GM19351 (cell line): ENCODE results near the gene UTS2R.
"Not testable (repeated sequence)": the region's sequence is repeated elsewhere in the genome, so short reads cannot be mapped to it uniquely, and the experiment has no call there.

Experiments used
- ATAC-seq: cut with Tn5 transposase; IDR thresholded peaks from one replicate; pipeline ENCODE4 v1.9.1; 2021; ENCODE audit warnings: mild to moderate bottlenecking, moderate library complexity; ENCODE audit not compliant: unreplicated experiment

The UTS2R gene

DNA sequence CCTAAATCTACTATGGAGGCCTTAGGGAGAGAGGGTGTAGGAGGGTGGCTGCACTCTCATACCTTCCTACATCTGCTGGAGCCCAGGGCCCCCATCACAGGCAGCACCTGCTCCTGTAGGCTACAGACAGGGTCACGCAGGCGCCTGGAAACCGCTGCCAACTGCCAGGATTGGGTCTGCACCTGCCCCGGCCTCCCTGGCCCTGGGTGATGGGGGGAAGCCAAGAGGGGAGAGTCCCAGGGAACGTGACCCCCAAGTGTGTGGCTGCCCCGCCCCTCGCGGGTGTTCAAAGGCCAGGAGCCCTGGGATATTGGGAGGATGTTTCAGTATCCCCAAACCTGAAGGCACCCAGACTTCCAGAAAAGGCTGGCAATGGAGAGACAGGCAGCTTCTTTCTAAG, 18.1 kb upstream of the UTS2R start:
- no peak for ATAC-seq

DNA sequence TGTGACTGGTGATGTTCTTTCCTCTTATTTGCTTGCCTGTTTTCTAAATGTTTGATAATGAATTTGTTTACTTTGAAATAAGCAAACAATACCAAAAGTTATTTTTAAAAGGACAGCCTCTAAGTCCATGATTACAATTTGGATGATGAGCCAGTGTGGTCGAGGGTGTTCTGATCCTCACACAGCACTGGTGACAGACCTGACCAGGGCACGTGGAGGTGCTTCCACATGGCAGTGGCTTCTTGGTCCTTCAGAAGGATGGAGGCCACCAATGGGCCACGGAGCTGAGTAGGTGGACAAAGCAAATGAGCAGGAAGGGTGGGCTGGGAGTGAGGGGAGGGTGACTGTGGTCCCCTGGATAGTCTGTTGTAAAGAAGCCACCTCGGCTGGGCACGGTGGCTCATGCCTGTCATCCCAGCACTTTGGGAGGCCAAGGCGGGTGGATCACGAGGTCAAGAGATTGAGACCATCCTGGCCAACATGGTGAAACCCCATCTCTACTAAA, 16.7 kb upstream of the UTS2R start:
- ATAC-seq = no peak

DNA sequence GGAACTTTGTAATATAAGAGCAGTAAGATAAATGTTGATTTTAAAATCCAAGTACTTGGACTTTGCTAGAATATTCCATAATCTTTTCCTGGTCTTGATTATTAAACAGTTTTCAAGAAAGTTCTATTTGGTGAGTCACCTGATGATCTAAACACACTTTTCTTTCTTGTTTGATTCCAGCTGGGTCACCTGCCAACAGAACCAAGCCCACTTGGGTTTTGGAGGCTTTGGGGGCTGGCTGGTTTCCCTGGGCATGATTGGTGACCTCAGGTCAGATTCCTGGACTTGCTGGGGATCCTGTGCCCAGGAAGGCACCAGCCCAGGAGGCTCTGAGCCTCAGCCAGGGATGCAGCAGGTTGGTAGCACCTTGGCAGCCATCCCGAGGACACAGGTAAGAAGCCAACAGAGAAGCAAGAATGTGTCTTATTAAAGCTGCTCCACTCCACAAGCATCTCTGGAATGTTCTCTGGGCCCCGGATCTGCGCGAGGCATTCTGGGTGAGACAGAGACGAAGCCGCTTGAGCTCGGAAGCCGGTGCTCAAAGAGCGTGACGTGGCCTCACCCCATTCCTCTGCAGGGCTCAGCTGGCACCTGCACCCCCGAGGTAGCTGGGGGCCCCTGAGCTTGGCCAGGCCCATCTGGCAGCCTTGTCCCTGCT, 15.7 kb upstream of the UTS2R start:
- ATAC-seq = no peak

DNA sequence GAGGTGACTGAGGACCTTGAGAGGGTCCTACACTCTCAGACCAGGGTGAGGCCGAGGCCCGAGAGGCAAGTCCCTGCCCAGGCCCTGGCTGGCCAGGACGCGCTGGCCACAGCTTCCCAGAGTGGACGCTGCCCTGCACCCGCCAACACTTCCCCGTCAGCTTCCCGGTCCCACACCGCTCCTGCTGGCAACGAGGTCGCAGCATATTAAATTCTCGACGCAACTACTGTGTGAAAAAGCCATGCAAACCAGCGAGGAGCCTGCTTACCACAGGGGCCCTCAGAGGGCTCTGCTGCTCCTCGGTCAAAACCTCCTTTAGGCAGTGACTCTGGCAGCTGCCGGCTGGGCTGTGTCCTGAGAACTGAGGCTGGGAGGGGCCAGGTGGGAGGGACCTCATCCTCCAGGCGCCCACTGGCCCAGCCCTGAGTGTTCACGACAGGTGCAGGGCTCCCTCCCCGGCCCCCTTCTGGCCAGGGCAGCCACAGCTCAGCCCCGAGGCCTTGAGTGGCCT, 14.7 kb upstream of the UTS2R start:
- ATAC-seq = no peak

DNA sequence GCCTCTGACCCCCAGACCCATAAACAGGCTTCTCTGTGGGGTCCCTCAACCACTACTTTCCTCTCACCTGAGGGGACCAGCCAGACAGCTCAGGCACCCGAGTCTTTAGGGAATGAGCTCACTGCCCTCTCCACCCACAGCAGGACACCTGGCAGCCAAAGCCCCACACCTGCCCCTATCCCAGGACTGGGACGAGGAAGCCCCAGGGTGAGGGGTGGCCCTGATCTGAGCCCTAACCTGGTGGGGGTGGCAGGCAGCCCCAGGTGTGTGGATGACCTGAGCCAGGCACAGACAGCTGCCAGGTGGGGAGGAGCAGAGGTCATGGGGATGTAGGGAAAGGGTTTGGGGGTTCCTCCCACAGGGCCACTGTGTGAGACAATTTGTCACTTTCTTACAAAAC, 14.2 kb upstream of the UTS2R start:
- no peak for ATAC-seq

DNA sequence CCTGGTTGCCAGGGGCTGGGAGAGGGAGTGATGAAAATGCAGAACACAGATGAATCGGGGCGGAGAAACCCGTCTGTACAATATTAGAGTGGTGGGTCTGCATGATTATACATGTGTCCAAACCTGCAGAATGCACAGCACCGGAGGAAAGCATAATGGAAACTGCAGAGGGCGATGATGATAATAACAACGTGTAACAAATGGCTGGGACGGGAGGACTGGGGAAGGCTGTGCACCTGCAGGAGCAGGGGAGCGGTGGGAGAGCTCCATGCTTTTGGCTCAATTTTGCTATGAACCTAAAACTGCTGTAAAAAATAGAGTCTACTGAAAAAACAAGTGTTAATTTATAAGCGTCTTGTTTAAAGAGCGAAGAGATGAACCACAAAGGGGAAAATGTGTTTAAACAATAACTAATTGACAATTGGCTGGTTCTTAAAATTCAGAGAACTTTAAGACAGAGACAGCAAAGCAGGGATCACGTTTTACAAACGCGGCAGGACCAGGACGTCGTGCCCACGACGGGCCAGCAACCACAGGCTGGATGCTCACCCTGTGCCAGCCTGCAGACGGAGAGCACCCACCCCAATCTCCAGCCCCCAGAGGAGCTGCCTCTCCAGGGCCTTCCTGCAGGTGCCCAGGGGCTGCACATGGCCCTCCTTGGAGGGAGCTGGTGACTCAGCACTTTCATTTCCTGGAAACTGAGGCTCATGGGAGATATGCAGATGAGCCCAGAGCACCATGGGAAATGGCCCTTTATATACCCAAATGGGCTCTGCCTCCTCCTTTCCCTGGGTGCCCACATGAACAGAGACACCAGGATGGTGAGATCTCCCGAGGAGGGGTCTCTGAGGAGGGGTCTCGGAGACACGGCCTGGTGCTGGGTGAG, 12.9 kb upstream of the UTS2R start, which contains the start of gene TEX19:
Gene TEX19, plus strand, starts transcription at position 783 of the 886 bp plus-strand sequence. CDS start 2,904 bp downstream, outside the sequence.
- ATAC-seq = no peak

DNA sequence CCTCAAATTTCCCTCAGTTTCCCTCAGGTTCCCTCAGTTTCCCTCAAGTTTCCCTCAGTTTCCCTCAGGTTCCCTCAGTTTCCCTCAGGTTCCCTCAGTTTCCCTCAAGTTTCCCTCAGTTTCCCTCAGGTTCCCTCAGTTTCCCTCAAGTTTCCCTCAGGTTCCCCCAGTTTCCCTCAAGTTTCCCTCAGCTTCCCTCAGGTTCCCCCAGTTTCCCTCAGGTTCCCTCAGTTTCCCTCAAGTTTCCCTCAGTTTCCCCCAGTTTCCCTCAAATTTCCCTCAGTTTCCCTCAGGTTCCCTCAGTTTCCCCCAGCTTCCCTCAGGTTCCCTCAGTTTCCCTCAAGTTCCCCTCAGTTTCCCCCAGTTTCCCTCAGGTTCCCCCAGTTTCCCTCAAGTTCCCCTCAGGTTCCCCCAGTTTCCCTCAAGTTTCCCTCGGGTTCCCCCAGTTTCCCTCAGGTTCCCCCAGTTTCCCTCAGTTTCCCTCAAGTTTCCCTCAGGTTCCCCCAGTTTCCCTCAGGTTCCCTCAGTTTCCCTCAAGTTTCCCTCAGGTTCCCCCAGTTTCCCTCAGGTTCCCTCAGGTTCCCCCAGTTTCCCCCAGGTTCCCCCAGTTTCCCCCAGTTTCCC, 12.0 kb upstream of the UTS2R start:
- ATAC-seq = not testable (repeated sequence)

DNA sequence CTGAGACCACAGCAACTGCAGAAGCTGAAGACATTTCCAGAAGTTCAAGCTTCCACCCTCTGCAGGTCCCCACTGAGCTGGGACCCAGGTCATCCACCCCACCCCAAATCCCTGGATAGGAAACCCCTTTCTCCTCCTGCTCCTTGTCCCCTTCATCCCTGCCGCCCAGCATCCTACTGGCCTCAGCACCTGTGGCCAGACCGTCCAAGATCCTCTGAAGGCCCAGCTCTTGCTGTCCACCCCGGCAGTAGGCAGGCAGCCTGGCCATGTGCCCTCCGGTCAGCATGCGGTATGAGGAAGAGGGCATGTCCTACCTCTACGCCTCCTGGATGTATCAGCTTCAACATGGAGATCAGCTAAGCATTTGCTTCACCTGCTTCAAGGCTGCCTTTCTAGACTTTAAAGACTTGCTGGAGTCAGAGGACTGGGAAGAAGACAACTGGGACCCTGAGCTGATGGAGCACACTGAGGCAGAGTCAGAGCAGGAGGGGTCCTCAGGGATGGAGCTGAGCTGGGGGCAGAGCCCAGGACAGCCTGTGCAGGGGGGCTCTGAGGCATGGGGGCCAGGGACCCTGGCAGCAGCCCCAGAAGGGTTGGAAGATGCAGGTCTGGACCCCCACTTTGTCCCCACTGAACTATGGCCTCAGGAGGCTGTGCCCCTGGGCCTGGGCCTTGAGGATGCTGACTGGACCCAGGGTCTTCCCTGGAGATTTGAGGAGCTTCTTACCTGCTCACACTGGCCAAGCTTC, 9.5 kb upstream of the UTS2R start:
- no peak for ATAC-seq

DNA sequence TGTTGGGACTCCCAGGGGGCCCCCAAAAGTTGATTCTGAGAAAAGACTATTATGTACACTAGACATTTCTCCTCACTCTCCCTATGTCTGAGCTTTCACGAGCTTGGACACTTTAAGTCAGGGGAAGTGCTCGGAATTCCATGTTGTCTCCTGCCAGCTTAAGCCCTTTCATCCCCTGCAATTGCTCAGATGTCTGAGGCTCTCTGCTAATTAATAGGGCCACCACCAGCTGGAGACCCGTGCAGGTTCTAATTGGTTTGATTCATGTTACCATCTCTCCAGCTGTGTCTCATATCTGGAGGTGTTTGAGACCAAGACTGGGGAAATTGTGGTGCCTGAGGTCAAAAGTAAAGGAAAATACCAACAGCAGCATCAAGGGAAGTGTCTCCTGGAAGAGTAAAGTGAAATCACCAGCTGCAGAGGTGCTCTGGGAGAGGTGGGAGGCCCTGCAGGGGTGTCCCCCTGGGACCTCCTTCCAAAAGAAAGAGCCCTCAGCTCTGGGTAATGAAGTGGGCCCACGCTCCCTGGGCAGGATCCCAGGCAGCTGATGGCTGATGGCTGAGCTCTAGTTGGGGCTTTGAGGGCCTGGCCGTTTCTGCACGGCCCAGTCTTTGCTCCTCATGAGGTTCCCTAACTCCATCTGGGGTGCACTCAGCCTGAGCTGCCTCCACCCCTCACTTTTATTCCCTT, 5.8 kb upstream of the UTS2R start:
- ATAC-seq = no peak

DNA sequence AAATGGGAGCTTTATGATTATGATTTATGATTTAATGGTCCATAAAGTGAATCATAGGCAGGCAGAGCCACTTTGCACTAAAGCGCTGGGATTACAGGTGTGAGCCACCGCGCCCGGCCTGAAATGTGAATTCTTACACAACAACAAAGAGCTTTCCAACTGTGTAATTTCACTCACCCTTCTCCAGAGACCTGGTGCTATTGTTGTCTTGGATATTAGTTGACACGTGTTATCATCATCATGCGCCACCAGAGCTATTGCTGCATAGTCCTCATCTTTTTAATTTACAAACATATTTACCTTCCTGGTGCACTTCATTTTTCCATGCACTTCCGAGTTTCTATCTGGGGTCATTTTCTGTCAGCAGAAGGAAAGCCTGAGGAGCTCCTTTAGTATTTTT, 4.8 kb upstream of the UTS2R start:
- no peak for ATAC-seq

DNA sequence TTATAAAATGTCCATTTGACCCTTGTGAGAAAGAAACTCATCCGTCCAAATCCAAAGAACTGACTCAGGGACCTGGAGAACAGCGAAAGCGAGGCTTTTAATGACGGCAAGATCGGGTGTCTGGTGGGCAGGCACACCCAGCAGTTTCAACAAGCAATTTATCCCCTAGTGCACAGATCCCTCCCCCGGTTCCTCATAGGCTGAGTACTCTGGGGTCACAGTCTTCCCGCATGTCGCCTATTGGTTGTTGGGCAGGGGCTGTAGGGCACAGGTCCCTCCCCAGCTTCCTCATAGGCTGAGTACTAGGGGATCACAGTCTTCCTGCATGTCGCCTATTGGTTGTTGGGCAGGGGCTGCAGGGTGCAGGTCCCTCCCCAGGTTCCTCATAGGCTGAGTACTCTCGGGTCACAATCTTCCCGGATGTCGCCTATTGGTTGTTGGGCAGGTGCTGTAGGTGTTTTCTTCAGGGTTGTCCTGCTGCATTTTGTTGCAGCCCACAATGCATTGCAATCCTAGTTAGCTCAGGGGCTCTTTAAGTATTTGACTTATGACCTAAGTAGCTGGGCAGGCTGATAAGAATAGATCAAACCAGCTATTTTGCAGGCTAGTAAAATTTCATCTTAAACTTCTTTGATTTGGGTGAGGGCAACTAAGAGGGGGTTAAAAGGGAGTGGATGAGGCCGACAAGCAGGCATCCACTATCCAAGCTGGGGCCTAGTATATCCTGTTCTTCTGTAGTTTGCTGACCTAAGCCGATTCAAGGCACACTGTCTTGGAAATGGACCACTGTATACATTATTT, 3.6 kb upstream of the UTS2R start:
- ATAC-seq = no peak

DNA sequence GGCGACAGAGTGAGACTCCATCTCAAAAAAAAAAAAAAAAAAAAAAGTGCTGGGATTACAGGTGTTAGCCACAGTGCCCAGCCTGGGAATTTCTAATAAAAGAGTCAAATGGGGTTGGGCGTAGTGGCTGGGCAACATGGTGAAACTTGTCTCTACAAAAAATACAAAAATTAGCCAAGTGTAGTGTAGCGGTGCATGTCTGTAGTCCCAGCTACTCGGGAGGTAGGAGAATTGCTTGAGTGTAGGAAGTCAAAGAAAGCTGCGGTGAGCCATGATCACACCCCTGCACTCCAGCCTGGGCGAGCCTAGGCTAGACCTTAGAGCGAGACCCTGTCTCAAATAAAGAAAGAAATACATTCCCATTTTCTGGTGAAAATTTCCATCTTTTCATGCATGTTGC, 2.4 kb upstream of the UTS2R start:
- ATAC-seq = no peak

DNA sequence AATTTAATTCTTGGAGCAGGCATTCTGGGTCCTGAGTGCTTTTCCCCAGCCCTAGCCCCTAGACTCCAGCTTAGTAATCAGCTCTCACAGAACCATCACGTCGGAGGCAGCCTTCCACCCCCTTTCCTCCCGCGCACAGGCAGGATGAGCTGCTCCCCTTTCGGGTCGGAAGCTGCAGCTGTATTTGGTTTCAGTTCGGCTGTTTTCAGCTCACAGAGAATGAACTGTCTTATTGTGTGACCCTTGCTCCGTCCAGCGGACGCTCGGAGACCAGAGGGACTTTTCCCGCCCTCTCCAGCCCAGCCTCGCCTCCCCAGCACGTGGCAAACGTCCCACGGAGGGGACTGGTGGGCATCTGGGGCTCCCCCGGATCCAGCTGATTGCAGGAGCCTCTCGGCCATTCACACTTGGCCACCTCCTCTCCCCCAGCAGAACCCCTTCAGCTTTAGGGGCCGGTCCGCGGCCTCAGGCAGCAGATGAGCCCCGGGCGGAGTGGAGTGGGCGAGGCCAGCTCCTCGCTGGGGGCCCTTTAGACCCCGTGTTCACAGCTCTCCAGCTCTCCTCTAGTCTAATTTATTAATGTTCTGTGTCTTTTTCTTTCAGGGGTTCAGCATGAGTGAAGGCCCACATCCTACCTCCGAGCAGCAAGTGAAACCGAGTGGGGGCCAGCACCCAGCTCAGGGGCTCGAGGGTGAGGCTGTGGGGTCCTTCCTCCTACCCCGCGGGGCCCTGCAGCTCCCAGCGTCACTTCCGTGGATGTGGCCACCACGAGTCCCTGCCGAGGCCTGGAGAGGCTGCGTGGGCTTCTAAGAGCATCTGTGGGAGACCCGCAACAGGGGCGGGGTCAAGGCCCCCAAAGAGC, 863 bp upstream of the UTS2R start:
- ATAC-seq = no peak

DNA sequence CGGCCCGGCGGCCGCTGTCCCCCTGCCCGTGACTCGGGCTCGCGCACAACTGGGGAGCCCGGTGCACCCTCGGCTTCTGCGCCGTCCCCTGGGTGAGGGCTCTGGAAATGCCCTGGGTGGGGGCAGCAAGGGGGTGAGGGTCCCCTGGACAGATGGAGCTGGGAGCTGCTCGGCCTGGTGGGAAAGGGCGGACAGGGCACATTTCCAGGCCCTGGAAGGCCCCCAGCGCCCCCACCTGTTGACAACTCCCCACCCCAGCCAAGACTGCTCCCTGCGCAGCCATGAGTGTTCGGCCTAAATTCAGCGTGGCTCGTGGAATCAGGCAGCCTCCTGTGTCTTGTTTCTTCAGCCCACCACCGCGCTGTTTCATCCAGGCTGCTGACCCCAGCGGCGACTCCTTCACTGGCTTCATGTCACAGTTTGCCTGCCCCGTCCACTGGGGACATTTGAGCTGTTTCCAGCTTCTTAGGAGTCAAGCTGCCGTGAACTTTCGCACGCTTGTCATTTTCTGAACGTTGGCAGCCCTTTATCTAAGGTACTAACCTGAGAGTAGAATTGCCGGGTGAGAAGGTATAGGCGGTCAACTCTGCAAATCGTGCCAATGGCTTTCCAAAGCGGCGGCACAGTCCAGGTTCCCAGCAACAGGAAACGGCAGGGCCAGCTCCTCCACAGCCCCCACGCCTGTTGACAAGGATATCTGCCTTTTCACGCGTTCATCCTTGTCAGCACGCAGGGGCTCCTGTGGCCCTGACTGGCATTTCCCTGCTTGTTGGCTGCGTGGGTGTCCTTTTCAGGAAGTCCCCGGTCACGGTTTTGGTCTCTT, 895 bp downstream of the UTS2R start:
- ATAC-seq = no peak

DNA sequence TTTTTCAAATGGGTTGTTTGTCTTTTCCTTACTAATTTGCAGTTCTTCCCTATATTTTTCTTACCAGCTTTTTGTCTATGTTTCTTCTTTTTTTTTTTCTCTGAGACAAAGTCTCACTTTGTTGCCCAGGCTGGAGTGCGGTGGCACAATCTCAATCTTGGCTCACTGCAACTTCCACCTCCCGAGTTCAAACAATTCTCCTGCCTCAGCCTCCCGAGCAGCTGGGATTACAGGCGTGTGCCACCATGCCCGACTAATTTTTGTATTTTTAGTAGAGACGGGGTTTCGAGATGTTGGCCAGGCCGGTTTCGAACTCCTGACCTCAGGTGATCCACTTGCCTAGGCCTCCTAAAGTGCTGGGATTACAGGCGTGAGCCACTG, 1.5 kb downstream of the UTS2R start:
- not testable (repeated sequence) for ATAC-seq

DNA sequence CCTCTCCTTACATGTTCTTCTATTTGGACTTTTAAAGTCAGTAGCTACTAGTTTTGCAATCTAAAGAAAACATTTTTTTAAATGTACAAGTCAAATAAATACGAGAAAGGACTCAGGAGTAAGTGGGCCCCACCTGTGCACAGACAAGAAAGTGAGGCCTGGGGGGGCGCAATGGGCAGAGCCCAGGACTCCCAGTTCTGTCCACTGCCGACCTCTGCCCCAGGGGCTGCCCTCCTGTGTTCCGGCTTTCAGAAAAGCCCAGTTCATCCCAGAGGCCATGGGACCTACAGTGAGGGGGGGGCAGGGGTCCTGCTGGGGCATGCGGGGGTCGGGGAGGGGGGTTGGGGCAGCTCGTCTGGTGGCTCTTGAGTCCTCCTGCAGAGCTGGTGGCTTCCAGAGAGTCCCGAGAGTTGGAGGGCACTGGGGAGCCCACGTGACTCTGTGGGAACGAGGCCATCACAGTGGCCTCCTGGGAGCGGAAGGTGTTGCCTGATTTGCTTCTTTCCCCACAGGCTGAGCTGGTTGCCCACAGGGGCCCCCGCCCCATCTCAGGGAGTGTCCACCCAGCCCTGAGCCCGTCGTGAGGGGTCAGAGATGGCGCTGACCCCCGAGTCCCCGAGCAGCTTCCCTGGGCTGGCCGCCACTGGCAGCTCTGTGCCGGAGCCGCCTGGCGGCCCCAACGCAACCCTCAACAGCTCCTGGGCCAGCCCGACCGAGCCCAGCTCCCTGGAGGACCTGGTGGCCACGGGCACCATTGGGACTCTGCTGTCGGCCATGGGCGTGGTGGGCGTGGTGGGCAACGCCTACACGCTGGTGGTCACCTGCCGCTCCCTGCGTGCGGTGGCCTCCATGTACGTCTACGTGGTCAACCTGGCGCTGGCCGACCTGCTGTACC, 2.4 kb downstream of the UTS2R start:
- ATAC-seq = no peak
